GM12878 (cell line): ENCODE results near the gene CANT1. TPM values are rescaled to one million over a fixed set of nuclear protein-coding genes. Genes with fewer than 3 reads are reported as not detected.

ENCODE experiments used
- ATAC-seq: fragments of 200-7000 bp; cut with Tn5 transposase; 3 replicates; pipeline ENCODE4 v1.9.1; 2020; ENCODE audit warnings: mild to moderate bottlenecking, moderate library complexity
- BruUV-seq: library from RNA; stranded (reverse); fragments of 400-500 nt; replicated peaks from 2 replicates; lab custom pipeline; 2021; lab: Mats Ljungman, UMichigan
- CTCF ChIA-PET: fragments of 300-600 bp; sonication (Branson Sonifier 250); formaldehyde crosslinking; extraction: SDS; loops from one replicate; lab custom pipeline; 2021; ENCODE audit warnings: inconsistent platforms; lab: Yijun Ruan, JAX
- POLR2A ChIA-PET: fragments of 350-600 bp; formaldehyde crosslinking; extraction: SDS; loops from one replicate; lab custom pipeline; 2021; ENCODE audit warnings: inconsistent platforms; lab: Charles Lee
- RAD21 ChIA-PET: fragments of 300-600 bp; sonication (Branson Sonifier 250); formaldehyde crosslinking; loops from one replicate; lab custom pipeline; 2023; ENCODE audit warnings: antibody characterized with exemption; ENCODE audit not compliant: unreplicated experiment; lab: Charles Lee
- SMC1A ChIA-PET: fragments of 300-600 bp; sonication (Branson Sonifier 250); formaldehyde crosslinking; loops from one replicate; lab custom pipeline; 2023; ENCODE audit not compliant: unreplicated experiment, uncharacterized antibody; lab: Charles Lee
- DNase-seq: peaks from one replicate; pipeline ENCODE4 v3.0.0-alpha.2; 2011; ENCODE audit warnings: low read depth, low spot score
- FAIRE-seq: peaks from 3 replicates; lab custom pipeline; 2011; peaks lifted over from hg19 to GRCh38; lab: Jason Lieb, UNC
- H2AFZ ChIP-seq: 2 replicates; pipeline ENCODE4 v1.6.0; 2011; ENCODE audit warnings: low read depth, low read length, control low read depth; ENCODE audit not compliant: control insufficient read depth
- H3K27ac ChIP-seq: 2 replicates; pipeline ENCODE4 v1.5.1; 2011; ENCODE audit warnings: control low read depth; ENCODE audit not compliant: control insufficient read depth, insufficient read depth
- H3K27me3 ChIP-seq, 2 experiments: replicated peaks in 1 of 2; 2 replicates each; pipeline versions ENCODE4 v1.6.0 to v1.6.1; 2011; ENCODE audit warnings: low read length in 1 of 2; ENCODE audit not compliant: control insufficient read depth in 2 of 2, insufficient read depth in 2 of 2
- H3K36me3 ChIP-seq, 2 experiments: 2 replicates each; pipeline ENCODE4 v1.5.1; 2011; ENCODE audit warnings: low read length in 1 of 2; ENCODE audit not compliant: control insufficient read depth in 2 of 2, insufficient read depth in 2 of 2
- H3K4me1 ChIP-seq: 2 replicates; pipeline ENCODE4 v1.6.1; 2011; ENCODE audit warnings: mild to moderate bottlenecking, low read length, moderate library complexity, mixed read lengths; ENCODE audit not compliant: control insufficient read depth, insufficient read depth
- H3K4me2 ChIP-seq: 2 replicates; pipeline ENCODE4 v1.6.0; 2011; ENCODE audit warnings: control low read depth; ENCODE audit not compliant: control insufficient read depth, insufficient read depth
- H3K4me3 ChIP-seq: fragments of 200-600 bp; sonication (generic); 2 replicates; pipeline ENCODE4 v1.5.1; 2016
- H3K79me2 ChIP-seq: 2 replicates; pipeline ENCODE4 v1.6.0; 2011; ENCODE audit warnings: low read length; ENCODE audit not compliant: control insufficient read depth, insufficient read depth
- H3K9ac ChIP-seq: 2 replicates; pipeline ENCODE4 v1.8.0; 2011; ENCODE audit warnings: low read length, control low read depth, mixed read lengths; ENCODE audit not compliant: control insufficient read depth, insufficient read depth
- H3K9me3 ChIP-seq: replicated peaks from 3 replicates; pipeline ENCODE4 v1.5.1; 2011; ENCODE audit warnings: mild to moderate bottlenecking, low read length; ENCODE audit not compliant: control insufficient read depth, insufficient read depth
- H4K20me1 ChIP-seq: 2 replicates; pipeline ENCODE4 v1.6.0; 2011; ENCODE audit not compliant: control insufficient read depth, insufficient read depth
- BMI1 ChIP-seq: fragments of 450-650 bp; IDR thresholded peaks from 2 replicates; pipeline ENCODE4 v1.6.1; 2016; ENCODE audit warnings: mild to moderate bottlenecking, moderate library complexity, borderline replicate concordance
- CHD1 ChIP-seq: IDR thresholded peaks from 2 replicates; pipeline ENCODE4 v1.6.1; 2012; ENCODE audit warnings: low read depth, low read length, improper control_type of control experiment
- CREM ChIP-seq: IDR thresholded peaks from 2 replicates; pipeline ENCODE4 v1.6.1; 2014; ENCODE audit warnings: antibody characterized with exemption, low read depth
- DPF2 ChIP-seq: fragments of 450-650 bp; IDR thresholded peaks from 2 replicates; pipeline ENCODE4 v1.6.1; 2017; ENCODE audit warnings: mild to moderate bottlenecking
- EED ChIP-seq: sonication (generic); IDR thresholded peaks from 2 replicates; pipeline ENCODE4 v1.6.1; 2016; ENCODE audit warnings: antibody characterized with exemption, low read depth
- LARP7 ChIP-seq: fragments of 450-650 bp; IDR thresholded peaks from 2 replicates; pipeline ENCODE4 v1.6.1; 2017; ENCODE audit warnings: mild to moderate bottlenecking
- NBN ChIP-seq: fragments of 450-650 bp; IDR thresholded peaks from 2 replicates; pipeline ENCODE4 v1.6.1; 2016
- NR2C2 ChIP-seq: IDR thresholded peaks from 2 replicates; pipeline ENCODE4 v1.6.1; 2011; ENCODE audit warnings: borderline replicate concordance, low read depth; ENCODE audit not compliant: control insufficient read depth, insufficient read length
- NRF1 ChIP-seq: conservative IDR thresholded peaks from 2 replicates; pipeline ENCODE4 v1.6.1; 2011; ENCODE audit warnings: mild to moderate bottlenecking, low read depth, low read length, improper control_type of control experiment
- RB1 ChIP-seq: fragments of 450-650 bp; formaldehyde crosslinking; IDR thresholded peaks from 2 replicates; pipeline ENCODE4 v1.6.1; 2017; ENCODE audit warnings: mild to moderate bottlenecking, borderline replicate concordance
- RUNX3 ChIP-seq: IDR thresholded peaks from 2 replicates; pipeline ENCODE4 v1.6.1; 2012; ENCODE audit warnings: low read length, inconsistent platforms
- TCF3 ChIP-seq: IDR thresholded peaks from 2 replicates; pipeline ENCODE4 v1.6.1; 2012; ENCODE audit warnings: low read depth, mild to moderate bottlenecking, low read length, borderline replicate concordance; ENCODE audit not compliant: insufficient read depth
- ZNF384 ChIP-seq: IDR thresholded peaks from 2 replicates; pipeline ENCODE4 v1.6.1; 2012; ENCODE audit warnings: low read depth, mild to moderate bottlenecking, low read length, improper control_type of control experiment, borderline replicate concordance
- WGBS: methylation state at CpG from one replicate; pipeline ENCODE4 v1.1.6; 2016; ENCODE audit warnings: low lambda C conversion rate; ENCODE audit not compliant: insufficient replicate concordance, insufficient coverage; ENCODE audit errors: missing lambda C conversion rate; 5-methylcytosine and 5-hydroxymethylcytosine counted together
- in situ Hi-C: fragments of 300-500 bp; cut with MboI; formaldehyde crosslinking; loops from 9 replicates; pipeline ENCODE4 v1.14.3; 2018; ENCODE audit warnings: mixed read lengths
- intact Hi-C: fragments of 100-400 bp; cut with micrococcal nuclease; formaldehyde crosslinking; loops from one replicate; pipeline ENCODE4 v1.14.2; 2022; ENCODE audit not compliant: unreplicated experiment
- polyA plus RNA-seq, 11 experiments: library from polyadenylated mRNA; depleted of rRNA in 4 of 11; unstranded in 6 of 11; stranded (reverse) in 5 of 11; fragments of >200 nt; fragmentation: Nextera tagmentation in 4 of 11; fragmentation: Illumina TruSeq in 1 of 11; extraction: Ambion mirVana in 4 of 11; extraction: Trizol in 1 of 11; gene quantifications; 1 replicate in 1 of 11; 2 replicates in 10 of 11; pipeline versions ENCODE4 v1.2.1 to v1.2.3, GENCODE V29; 2011 to 2016; ENCODE audit warnings: inconsistent platforms in 2 of 11, missing spikeins in 2 of 11, low read depth in 1 of 11
- total RNA-seq, 4 experiments: library from RNA; depleted of rRNA in 3 of 4; stranded (reverse); fragments of >200 nt in 3 of 4; fragmentation: Illumina TruSeq in 1 of 4; extraction: Trizol in 1 of 4; gene quantifications; 2 replicates each; pipeline versions ENCODE4 v1.2.1 to v1.2.3, GENCODE V29; 2013 to 2021
- TF ChIP-seq, protein P1 (sequence below): fragments of 450-650 bp; IDR thresholded peaks from 2 replicates; pipeline ENCODE4 v1.6.1; 2018; ENCODE audit warnings: mild to moderate bottlenecking, low read depth, moderate library complexity; ENCODE audit not compliant: partially characterized antibody
- TF ChIP-seq, protein P2 (sequence below): fragments of 450-650 bp; IDR thresholded peaks from 2 replicates; pipeline ENCODE4 v1.6.1; 2017; ENCODE audit warnings: mild to moderate bottlenecking
- TF ChIP-seq, protein P3 (sequence below): fragments of 450-650 bp; IDR thresholded peaks from 2 replicates; pipeline ENCODE4 v1.6.1; 2017; ENCODE audit warnings: mild to moderate bottlenecking, moderate library complexity

Gene CANT1
- total and polyA plus RNA-seq, 10 of the 15 experiments (the other 5 are each of a cell fraction or from before 2014, with no cell fraction given) = 2.2 to 59.2 (median 20.2) TPM

DNA sequence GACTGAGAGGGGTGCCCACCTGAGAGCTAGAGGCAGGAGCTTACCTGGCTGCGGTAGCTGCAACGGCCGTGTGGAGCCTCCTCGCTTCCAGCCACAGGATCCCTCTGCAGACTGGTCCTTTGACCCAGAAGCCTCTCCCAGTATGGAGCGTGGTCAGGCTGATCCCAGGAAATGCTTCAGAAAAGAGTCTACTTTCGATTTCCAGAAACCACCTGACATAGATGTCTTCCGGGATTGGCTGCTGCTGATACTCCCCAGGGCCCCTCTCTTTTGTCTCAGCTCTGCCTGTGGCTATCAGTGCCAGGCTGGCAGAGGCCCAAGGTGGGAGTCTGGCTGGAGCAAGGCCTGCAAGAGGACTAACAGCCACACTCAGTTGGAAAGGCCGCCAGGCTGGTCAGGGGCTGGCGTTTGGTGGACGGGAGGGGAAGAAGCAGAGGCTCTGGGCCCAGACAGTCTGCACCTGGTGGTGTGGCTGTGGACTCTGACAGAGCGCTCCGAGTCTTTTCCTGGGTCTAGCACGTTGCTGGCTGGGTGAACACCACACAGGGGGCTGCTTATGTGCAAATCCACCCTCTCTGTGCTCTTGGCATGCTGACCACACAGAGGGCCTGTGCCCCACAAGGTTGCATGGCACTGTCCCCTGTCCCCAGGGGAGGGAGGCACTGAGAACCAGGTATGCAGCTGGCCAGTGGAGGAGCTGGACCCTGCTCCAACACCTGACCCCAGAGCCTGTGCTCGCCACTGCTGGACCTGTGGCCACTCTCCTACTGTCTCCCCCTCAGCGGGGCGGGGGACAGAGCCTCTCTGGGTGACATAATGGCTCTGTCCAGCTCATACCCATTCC, 29.6 kb downstream of the CANT1 start, which contains the start of gene LGALS3BP:
LGALS3BP (minus strand) TSS at position 144 of the 844 bp plus-strand sequence. CDS start 2,732 bp downstream, outside the sequence.
- CTCF ChIA-PET = interaction anchor here (1.1 to 2.5 kb wide), 2 partner anchors 9 to 64 kb away, joined by 3 to 10 read pairs; no protein-coding TSS in a partner anchor
- Histone ChIP-seq H3K79me2 (no peaks in the 10 kb centered on the region), H3K9ac (no peak within 1 kb of the TSS), H3K27ac (no peak within 1 kb of the TSS), H3K36me3 (no peaks in the 10 kb centered on the region), H3K4me1 (no peaks in the 10 kb centered on the region; the same call in 1 of the 2 replicates), H2AFZ (peak within 1 kb of the TSS; percentile 55), H4K20me1 (no peaks in the 10 kb centered on the region), H3K27me3 (no peaks in the 10 kb centered on the region), H3K4me2 (no peak within 1 kb of the TSS), H3K4me3 (no peak within 1 kb of the TSS), H3K9me3 (no peaks in the 10 kb centered on the region)
- no peak for DNase-seq
- WGBS = 39% methylated on average over 16 of the region's 16 CpGs
- ATAC-seq = peak; percentile 40
- no peak for FAIRE-seq
- SMC1A ChIA-PET = no interaction called here
- in situ Hi-C loops = no loop called here
- no TSS peak for BruUV-seq
- RAD21 ChIA-PET = no interaction called here
- intact Hi-C loops = no loop called here
- POLR2A ChIA-PET = no interaction called here
- TF ChIP-seq CREM (no peak), NRF1 (no peak), DPF2 (no peak), ZNF384 (no peak), CHD1 (no peak), EED (no peak), RUNX3 (no peak), LARP7 (no peak), RB1 (no peak), TCF3 (no peak), BMI1 (no peak), NR2C2 (no peak), NBN (no peak)
- TF ChIP-seq, protein P1, sequence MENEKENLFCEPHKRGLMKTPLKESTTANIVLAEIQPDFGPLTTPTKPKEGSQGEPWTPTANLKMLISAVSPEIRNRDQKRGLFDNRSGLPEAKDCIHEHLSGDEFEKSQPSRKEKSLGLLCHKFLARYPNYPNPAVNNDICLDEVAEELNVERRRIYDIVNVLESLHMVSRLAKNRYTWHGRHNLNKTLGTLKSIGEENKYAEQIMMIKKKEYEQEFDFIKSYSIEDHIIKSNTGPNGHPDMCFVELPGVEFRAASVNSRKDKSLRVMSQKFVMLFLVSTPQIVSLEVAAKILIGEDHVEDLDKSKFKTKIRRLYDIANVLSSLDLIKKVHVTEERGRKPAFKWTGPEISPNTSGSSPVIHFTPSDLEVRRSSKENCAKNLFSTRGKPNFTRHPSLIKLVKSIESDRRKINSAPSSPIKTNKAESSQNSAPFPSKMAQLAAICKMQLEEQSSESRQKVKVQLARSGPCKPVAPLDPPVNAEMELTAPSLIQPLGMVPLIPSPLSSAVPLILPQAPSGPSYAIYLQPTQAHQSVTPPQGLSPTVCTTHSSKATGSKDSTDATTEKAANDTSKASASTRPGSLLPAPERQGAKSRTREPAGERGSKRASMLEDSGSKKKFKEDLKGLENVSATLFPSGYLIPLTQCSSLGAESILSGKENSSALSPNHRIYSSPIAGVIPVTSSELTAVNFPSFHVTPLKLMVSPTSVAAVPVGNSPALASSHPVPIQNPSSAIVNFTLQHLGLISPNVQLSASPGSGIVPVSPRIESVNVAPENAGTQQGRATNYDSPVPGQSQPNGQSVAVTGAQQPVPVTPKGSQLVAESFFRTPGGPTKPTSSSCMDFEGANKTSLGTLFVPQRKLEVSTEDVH = no peak
- TF ChIP-seq, protein P2, sequence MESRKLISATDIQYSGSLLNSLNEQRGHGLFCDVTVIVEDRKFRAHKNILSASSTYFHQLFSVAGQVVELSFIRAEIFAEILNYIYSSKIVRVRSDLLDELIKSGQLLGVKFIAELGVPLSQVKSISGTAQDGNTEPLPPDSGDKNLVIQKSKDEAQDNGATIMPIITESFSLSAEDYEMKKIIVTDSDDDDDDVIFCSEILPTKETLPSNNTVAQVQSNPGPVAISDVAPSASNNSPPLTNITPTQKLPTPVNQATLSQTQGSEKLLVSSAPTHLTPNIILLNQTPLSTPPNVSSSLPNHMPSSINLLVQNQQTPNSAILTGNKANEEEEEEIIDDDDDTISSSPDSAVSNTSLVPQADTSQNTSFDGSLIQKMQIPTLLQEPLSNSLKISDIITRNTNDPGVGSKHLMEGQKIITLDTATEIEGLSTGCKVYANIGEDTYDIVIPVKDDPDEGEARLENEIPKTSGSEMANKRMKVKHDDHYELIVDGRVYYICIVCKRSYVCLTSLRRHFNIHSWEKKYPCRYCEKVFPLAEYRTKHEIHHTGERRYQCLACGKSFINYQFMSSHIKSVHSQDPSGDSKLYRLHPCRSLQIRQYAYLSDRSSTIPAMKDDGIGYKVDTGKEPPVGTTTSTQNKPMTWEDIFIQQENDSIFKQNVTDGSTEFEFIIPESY = no peak
- TF ChIP-seq, protein P3, sequence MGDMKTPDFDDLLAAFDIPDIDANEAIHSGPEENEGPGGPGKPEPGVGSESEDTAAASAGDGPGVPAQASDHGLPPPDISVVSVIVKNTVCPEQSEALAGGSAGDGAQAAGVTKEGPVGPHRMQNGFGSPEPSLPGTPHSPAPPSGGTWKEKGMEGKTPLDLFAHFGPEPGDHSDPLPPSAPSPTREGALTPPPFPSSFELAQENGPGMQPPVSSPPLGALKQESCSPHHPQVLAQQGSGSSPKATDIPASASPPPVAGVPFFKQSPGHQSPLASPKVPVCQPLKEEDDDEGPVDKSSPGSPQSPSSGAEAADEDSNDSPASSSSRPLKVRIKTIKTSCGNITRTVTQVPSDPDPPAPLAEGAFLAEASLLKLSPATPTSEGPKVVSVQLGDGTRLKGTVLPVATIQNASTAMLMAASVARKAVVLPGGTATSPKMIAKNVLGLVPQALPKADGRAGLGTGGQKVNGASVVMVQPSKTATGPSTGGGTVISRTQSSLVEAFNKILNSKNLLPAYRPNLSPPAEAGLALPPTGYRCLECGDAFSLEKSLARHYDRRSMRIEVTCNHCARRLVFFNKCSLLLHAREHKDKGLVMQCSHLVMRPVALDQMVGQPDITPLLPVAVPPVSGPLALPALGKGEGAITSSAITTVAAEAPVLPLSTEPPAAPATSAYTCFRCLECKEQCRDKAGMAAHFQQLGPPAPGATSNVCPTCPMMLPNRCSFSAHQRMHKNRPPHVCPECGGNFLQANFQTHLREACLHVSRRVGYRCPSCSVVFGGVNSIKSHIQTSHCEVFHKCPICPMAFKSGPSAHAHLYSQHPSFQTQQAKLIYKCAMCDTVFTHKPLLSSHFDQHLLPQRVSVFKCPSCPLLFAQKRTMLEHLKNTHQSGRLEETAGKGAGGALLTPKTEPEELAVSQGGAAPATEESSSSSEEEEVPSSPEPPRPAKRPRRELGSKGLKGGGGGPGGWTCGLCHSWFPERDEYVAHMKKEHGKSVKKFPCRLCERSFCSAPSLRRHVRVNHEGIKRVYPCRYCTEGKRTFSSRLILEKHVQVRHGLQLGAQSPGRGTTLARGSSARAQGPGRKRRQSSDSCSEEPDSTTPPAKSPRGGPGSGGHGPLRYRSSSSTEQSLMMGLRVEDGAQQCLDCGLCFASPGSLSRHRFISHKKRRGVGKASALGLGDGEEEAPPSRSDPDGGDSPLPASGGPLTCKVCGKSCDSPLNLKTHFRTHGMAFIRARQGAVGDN = no peak
